GM18498 (cell line): ENCODE measurements around the gene DENND1B.

ENCODE experiments used
- ATAC-seq: cut with Tn5 transposase; IDR thresholded peaks from one replicate; pipeline ENCODE4 v1.9.1; 2021; ENCODE audit warnings: mild to moderate bottlenecking, moderate library complexity; ENCODE audit not compliant: unreplicated experiment

The DENND1B gene, protein sequence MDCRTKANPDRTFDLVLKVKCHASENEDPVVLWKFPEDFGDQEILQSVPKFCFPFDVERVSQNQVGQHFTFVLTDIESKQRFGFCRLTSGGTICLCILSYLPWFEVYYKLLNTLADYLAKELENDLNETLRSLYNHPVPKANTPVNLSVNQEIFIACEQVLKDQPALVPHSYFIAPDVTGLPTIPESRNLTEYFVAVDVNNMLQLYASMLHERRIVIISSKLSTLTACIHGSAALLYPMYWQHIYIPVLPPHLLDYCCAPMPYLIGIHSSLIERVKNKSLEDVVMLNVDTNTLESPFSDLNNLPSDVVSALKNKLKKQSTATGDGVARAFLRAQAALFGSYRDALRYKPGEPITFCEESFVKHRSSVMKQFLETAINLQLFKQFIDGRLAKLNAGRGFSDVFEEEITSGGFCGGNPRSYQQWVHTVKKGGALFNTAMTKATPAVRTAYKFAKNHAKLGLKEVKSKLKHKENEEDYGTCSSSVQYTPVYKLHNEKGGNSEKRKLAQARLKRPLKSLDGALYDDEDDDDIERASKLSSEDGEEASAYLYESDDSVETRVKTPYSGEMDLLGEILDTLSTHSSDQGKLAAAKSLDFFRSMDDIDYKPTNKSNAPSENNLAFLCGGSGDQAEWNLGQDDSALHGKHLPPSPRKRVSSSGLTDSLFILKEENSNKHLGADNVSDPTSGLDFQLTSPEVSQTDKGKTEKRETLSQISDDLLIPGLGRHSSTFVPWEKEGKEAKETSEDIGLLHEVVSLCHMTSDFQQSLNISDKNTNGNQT

DNA sequence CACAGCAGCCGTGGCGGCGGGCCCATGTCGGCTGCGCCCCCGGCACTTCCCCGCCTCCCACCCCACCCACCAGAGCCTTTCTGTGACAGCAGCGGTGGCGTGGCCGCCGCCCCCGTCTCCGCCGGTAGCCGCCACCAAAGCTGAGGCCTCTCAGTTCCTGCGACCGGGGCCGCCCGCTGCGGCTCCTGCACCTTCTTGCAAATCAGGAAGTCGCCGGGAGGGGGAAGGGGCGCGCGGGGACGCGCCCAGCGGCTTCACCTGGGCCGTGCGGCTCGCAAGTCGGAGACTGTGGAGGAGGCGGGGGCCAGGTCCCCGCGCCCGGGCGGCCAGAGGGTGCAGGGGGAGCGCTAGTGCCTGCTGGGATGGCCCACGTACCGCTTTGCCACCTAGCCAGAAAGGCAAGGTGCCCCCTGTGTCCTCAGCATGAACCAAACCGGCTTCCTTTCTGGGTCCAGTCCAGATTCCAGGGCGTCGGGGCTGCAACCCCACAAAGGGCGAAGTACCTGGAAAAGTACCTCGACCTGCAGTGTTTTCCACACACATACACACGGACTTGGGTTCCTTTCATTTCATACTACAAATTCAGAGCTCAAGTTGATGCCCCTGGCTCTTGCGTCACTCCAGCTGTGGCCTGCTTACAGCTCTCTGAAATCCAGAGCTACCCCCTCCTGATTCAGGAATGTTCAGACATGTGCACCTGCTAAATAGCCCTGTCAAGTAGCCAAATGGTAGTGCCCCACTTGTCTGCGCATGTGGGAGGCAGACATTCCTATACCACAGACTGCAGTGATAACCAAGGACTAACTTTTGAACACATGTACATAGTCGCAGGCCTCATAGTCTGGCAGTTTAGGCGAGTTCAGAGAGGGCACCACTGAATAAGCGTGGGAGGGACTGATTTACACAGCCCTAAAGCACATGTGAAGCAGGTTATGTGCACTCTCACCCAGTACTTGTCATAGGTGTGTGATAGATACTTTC lies at the start of gene DENND1B:
DENND1B (minus strand) TSS at position 199 of the 981 bp plus-strand sequence. CDS start 325 bp downstream, outside the sequence.
- ATAC-seq, result peak; percentile 76

DNA sequence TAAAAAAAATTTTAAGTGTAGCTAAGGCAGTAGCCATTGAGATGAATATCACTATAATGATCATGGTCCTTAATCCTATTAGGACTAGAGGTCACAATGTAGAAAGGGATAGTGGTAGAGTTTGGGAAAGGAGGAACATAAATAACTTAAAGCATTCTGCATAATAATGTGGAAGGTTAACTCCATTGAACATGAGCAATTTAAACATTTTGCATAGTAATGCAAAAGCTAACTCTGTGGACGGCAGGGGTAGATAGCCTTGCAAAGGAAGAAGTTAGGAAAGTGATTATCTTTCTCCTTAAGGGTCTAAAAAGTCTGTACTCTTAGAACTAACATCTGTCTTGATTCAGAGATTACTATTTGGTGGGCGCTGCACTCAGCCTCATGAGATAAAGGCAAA lies 39.0 kb upstream of the DENND1B start:
- ATAC-seq, result no peak

DNA sequence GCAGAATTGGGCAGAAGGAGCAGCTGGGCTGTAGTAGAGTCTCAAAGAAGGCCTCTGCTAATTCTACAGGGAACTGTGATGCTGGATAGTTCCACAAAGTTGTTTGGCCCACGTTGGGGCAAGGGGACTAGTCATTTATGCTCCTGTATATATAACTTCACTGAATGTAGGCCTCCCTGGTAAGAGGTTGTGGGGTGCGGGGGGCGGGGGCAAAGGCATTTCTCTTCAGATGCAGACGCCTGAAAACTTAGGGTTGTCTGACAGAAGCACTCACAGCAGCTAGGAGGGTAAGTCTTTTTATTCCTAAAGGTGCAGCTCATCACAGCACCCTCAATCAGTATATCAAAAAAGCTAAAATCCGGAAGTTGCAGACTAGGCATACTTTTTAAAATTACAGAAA lies 38.5 kb upstream of the DENND1B start:
- ATAC-seq, result no peak

DNA sequence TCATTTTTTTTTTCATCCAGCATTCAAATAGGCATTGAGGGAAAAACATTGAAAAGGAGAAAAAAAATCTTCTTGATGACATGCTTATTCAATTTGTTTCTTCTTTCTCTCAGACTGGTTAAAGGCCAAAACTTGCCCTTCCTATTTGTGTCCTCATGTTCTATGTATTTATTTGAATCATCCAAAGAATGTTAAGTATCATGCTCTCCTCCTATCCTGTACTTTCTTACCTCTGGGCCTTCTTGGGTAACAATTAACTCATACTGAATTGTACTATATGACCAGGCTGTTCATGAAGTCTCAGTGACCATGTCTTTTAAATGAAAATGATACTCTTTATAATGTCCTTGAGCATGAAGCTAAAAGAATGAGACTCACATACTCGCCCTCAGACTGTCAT lies 36.5 kb upstream of the DENND1B start:
- ATAC-seq, result no peak

DNA sequence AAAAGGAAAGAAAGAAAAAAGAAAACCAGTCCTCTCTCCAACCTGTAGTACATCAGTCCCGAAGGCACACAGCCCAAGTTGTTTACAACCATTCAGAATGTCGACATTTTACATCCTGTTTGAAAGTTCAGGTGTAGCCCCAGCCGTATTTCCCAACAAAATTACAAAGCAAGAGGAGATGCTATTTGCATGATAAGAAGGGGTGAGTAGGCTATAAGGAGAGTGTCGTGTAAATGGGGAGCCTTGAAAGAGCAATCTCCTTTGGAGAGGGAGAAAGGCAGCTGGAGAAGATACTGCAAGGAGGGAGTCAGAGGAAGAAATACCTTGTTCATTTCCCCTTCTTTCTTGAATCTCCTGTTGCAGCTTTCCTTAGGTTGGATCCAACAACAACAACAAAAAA lies 35.5 kb upstream of the DENND1B start:
- no peak for ATAC-seq

DNA sequence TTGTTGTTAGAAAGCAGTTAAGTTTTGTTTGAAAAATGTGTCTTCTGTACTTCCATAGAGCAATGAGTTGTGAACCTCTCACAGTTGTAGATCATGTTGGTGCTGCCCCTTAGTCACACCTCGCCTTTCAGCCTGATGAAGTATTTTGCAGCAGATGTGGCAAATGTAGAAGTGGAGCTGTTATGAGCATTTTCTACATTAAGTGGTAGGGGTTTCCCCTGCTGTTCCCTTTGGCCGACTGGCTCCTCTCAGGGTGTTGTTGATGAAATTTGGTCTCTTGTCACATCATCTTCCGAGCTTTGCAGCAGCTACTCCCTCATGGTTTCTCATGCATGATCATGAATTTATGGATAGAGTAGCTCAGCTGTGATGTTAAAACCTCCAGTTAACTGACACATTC lies 33.6 kb upstream of the DENND1B start:
- ATAC-seq, result no peak

DNA sequence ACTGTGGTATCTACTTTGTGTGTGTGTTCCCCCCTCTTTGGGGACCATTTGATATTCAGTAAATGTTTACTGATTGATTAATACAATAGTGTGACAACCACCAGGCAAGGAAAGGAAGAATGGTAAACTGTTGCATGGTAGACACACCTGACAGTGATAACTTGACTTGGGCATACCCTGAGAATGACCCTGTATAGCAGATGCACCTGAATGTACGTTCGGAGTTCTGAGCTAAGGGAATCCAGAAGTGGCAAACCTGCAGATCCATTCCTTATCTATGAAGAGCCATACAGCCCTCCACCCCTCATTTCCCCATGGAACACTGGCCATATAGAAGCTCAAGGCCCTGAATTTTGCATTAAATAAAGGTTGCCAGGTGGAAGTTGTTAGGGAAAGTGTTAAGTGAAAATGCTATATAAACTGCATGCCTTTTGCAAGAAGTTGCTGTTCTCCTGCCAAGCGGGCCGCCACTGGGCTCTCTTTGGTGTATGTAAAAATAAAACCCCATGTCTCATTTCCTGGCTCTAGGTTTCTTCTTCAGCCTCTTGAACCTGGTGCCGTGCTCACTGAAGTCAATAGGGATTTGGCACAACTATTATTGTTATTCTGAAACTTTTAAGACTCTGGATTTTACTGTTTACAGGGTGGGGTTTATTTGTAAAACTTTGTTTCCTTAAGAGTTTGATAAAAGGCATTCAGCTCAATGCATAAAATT lies 32.6 kb upstream of the DENND1B start:
- no peak for ATAC-seq

DNA sequence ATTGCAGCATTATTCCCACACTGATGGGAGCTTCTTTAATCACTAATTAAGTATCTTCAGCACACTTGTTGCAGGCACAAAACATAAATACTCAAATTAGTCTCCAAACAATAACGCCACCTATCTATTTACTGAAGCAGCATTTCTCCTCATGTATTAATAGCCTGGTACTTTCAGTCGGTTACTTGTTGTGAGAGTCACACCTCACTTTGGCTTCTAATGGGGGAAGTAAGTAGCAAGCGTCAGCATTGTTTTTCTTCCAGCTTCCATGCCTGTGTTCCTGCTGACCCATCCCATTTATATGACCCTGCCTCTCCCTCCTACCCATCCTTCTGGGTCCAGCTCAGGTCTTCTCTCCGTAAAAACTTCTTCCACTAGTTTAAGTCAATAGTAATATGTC lies 31.9 kb upstream of the DENND1B start:
- ATAC-seq, result peak; percentile 88

DNA sequence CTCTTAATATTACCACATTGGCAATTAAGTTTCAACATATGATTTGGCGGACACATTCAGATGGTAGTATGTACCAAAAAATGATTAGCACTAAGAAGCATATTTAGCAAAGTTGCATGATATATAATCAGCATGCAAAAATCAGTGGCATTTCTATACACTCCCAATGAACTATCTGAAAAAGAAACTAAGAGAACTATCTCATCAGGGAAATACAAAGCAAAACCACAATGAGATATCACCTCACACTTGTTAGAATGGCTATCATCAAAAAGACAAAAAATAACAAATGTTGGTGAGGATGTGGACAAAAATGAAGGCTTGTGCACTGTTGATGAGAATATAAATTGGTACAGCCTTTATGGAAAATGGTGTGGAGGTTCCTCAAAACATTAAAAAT lies 31.4 kb upstream of the DENND1B start:
- no peak for ATAC-seq

DNA sequence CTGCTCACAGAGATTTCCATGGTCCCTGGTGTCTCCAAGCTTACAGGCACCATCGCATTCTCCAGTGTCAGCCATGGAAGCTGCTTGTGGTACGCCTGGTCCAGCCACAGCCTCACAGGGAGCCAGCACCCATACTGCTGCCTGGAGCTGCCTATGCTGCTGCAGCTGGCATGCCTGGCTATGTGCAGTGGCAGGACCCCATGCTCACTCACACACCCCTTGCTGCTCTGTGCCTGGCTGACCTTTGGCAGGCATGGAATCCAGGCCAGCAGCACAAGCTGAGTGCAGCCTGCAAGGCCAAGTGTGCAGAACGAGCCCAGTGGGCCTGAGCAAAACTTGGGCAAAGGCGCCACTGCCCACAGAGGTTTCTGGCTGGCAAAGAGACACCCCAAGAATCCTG lies 26.4 kb upstream of the DENND1B start:
- no peak for ATAC-seq

DNA sequence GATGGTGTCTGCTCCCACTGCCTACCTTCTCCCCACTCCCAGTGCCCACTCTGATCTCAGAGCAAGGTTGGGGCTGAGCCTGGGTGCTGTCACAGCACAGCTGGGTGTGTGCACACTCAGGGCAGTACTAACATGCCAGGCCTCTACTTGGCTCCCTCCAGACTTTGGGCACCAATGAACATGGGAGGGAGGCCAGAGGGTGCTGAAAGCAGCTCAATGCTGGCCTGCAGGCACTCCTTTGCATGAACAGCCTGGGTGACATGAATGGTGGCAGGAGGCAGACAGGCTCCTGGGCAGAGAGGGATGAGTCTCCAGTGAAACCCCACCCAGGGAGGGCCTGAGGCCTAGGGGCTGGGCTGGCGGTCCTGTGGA lies 25.8 kb upstream of the DENND1B start:
- no peak for ATAC-seq

DNA sequence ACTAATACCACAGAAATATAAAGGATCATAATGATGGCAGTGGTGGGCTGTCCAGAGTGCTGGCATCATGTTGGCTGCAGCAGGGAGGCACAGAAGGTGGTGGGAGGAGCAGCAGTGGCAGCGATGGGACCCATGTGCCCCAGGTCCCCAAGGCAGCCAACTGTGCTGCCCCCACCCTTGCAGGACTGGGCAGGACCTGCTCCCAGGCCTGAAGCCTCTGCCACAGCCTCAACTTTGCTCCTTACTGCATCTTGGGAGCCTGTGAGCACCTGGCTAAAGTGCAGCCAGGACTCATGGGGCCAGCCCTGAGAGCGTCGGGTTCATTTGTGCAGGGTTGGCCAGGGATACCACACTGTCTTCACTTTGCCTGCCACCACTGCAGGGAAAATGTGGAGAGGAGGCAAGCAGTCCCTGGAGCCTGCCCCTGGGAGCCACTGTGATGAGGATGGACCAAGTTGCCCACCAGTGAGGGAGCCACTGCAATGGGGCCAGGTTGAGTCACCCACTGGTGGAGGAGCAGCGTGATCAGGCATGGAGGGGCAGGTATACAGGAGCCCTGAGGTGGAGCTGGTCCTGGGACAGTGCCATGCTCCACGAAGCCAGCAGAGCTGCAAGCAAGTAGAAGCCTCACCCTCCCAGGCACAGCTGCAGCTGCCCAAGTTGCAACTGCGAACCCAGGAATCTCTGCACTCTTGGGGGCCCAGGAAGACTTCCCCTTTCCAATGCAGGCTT lies 25.3 kb upstream of the DENND1B start:
- ATAC-seq, result no peak

DNA sequence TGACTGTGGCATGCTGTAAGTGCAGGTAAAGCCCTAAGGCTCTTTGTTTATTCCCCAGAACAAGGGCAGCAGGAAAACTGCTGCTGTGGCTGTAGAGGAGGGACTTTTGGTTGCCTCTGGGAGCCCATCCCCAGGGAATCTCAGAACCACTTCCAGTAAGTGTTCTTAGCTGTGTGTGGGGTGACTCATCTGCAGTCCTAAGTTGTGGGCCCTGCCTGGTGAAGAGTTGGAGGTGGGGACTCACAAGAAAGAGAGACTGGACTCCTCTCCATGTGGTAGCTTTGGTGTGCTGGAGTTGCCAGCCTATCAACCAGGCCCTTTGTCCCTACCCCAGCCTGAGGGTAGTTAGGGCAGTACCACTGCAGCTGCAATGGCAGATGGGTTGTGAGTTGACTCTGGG lies 24.0 kb upstream of the DENND1B start:
- no peak for ATAC-seq

DNA sequence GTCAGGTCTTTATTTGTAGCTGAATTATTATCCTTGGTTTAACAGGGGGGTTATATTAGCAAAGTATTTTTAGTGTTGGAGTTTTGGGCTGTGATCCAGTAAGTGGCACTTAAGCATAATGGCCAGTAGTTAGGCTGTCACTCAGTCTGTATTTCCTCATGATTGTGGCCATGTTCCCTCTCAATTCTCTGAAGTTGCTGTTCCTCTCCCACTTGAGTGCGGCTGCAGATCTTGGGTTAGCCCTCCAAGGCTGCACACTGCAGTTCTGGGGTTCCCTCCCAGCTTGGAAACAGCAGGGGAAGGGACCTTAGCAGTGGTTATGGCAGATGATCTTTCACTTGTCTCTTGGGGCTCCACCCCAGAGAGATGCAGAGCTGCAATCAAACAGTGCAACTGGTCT lies 23.2 kb upstream of the DENND1B start:
- ATAC-seq, result no peak

DNA sequence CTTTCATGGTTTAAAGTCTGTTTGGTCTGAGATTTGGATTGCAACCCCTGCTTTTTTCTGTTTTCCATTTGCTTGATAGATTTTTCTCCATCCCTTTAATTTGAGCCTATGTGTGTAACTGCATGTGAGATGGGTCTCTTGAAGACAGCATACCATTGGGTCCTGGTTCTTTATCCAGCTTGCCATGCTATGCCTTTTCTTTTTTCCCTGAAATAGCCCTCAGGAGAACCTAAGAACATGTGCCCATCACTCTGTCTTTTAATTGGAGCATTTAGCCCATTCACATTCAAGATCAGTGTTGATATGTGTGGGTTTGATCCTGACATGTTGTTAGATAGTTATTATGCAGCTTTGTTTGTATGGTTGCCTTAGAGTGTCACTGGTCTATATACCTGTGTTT lies 21.7 kb upstream of the DENND1B start:
- no peak for ATAC-seq

DNA sequence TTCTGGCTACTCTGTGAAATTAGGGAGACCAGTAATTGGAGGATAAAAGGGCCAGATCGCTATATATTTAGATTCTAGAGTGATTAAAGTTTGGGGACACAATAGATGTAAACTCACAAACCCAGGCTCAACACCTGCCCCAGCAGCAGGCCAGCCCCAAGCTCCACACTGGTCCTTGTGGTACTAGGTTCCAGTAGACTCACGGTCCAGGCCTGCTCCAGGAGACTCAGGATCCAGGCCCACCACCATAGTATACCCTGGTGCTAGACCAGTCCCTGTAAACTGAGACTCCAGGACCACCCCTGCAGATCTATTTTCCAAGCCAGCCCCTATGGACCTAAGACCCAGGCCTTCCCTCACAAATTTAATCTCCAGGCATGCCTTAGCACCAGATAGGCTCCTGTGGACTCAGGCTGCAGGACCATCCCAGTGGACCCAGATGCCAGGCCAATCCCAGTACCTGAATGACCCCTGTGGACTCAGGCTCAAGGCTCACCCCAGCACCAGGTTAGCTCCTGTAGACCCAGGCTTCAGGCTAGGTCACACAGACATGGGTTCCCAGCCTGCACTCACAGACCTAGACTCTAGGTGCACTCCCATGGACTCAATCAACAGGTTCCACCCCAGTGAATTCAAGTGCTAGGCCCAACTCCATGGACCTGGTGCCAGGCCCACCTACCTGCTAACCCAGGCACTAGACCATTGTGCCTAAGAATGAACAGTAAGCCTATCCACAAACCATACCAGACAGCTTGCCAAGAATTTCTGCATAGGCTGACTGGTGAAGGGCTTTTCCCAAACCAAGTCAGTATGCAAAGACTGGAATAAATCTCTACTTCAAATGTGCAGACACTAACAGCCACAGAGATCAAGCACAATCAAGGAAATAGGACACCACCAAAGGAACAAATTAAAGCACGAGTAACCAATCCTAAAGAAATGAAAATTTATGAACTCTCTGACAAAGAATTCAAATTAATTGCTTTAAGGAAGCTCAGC lies 13.8 kb upstream of the DENND1B start:
- ATAC-seq, result no peak

DNA sequence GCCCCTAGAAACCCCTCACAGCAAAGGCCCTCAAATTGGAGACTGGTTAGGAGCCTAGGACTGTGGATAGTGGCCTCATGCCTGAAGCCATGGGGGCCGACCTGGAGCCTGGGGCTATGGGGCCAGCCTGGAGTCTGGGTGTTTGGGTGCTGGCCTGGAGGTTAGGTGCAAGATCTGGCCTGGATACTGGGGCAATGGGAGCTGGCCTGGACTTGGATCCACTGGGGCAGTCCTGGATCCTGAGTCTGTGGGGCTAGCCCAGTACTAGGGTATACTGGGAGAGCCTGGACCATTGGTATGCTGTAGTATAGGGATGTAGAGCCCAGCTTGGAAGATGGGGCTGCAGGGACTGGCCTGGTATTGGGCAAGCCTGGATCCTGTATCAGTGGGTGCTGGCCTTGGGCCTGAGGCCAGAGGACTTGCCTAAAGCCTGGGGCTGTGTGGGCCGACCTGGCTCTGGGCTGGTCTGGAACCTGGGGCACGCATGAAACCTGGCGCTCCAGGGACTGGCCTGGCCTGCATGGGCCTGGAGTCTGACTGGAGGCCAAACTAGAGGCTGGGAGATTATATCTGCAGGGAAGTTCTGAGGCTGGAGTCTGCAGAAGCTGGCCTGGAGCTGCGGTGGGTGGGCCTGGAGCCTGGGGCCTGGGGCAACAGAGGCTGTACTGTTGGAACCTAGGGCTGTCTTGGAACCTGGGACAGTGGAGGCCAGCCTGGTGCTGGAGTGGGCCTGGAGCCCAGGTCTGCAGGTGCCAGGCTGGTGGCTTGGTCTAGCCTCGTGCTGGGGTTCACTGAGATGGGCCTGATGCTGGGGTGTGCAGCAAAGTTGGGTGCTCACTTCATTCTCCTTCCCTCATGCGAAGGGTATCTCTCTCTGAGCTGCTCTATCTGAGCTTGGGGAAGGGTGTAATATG lies 12.6 kb upstream of the DENND1B start:
- no peak for ATAC-seq

DNA sequence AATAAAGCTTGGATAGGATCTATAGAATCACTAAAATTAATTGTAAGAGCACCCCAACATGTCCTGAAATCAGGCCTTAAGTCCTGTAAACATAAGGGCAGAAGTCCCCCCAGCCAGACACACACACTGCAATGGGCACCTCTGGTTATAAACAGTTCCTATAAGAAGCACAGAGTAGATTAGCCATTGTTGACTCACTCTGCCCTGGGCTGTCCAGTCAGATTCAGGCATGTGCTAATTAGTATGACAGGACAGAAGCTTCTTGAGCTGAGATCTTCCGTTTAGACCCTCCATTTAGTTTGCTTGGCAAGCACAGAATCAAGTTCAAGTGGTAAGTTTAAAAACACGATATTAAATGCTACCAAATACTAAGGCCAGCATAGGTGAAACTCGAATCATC lies 11.8 kb upstream of the DENND1B start:
- ATAC-seq, result no peak
